ENCODE measurements around the gene TMEM169. TPM values are rescaled to one million over a fixed set of nuclear protein-coding genes. Genes with fewer than 3 reads are reported as not detected.

The TMEM169 gene
- total and polyA plus RNA-seq, 2 of the 13 experiments (the other 11 are each of a cell fraction or from before 2014, with no cell fraction given), result 1.5 to 4.5 TPM

- no peak for TF ChIP-seq MEIS1 (CRISPR knock-in tag; IDR thresholded peaks at IDR 0.05; ENCODE audit: borderline replicate concordance)
Observed at GRCh38 chr2:216090369-216090786, 8.7 kb downstream of the TMEM169 start (continued).

GRCh38 chr2:216092646-216093045 lies 10.9 kb downstream of the TMEM169 start:
- TF ChIP-seq ZNF841 (CRISPR knock-in tag; IDR thresholded peaks at IDR 0.05; ENCODE audit: borderline replicate concordance), result no peak
- TF ChIP-seq KLF9 (CRISPR knock-in tag; IDR thresholded peaks at IDR 0.05; ENCODE audit: low read depth), result no peak
- TF ChIP-seq CREB1 (IDR thresholded peaks at IDR 0.05), result no peak
- peak; percentile 11; the same call in 1 of the 2 replicates for TF ChIP-seq CREB1 (CRISPR knock-in tag; IDR thresholded peaks at IDR 0.05)
- no peaks in the 10 kb centered on the region for H3K79me2 ChIP-seq (ENCODE audit: insufficient read depth, low read length)
- peaks cover 6% of the 10 kb centered on the region for H3K4me1 ChIP-seq (ENCODE audit: insufficient read depth, low read length)
- H3K27me3 ChIP-seq (ENCODE audit: control insufficient read depth in 1 of 2, insufficient read depth in 2 of 2, low read length in 2 of 2), result no peaks in the 10 kb centered on the region
- ATAC-seq, result peak; percentile 36; the same call in 1 of the 3 replicates
- H3K4me2 ChIP-seq (ENCODE audit: low read depth, low read length), result no peak overlapping the region
- intact Hi-C loops (cut with micrococcal nuclease; ENCODE audit: unreplicated experiment) (no loop called here), in situ Hi-C loops (cut with HindIII; ENCODE audit: extremely low pct_ligation_motif_present, low pct_unique_long_range_greater_than_20kb) (no loop called here)
- H3K27ac ChIP-seq (ENCODE audit: extremely low read length, insufficient read depth, low read length), result no peak overlapping the region
- H3K36me3 ChIP-seq (replicated peaks in 1 of 2; ENCODE audit: control insufficient read depth in 1 of 2, insufficient read depth in 2 of 2, low read length in 2 of 2), result no peaks in the 10 kb centered on the region; a peak in 2 of 5 replicates
- no peak overlapping the region for H3K9ac ChIP-seq (ENCODE audit: insufficient read depth, low read depth, low read length)
- no peak overlapping the region for H3K4me3 ChIP-seq (replicated peaks in 1 of 3; ENCODE audit: insufficient read depth in 1 of 3, low read depth in 2 of 3, low read length in 3 of 3)
- FAIRE-seq, result no peak
- H3K9me3 ChIP-seq (ENCODE audit: low read length), result no peaks in the 10 kb centered on the region
- ChIA-PET POLR2A (interaction anchor here (1.5 to 2.7 kb wide), 4 partner anchors 9 to 17 kb away, joined by 7 to 12 read pairs (median 10); partner anchors contain the start of genes PECR, TMEM169 and XRCC5), CTCF (ENCODE audit: low intra/inter-chr PET ratio, low total read pairs) (no interaction called here)
- no TSS peak for BruUV-seq (replicated peaks)
- no peak for DNase-seq (ENCODE audit: low spot score)
- no peak overlapping the region for H2AFZ ChIP-seq (ENCODE audit: low read length)
- WGBS (ENCODE audit: low lambda C conversion rate), result 22% methylated on average over 2 of the region's 2 CpGs
- no peaks in the 10 kb centered on the region for H4K20me1 ChIP-seq (ENCODE audit: insufficient read depth, low read length)

GRCh38 chr2:216094701-216095100 lies 13.0 kb downstream of the TMEM169 start:
- DNase-seq (ENCODE audit: low spot score) (no peak), ATAC-seq (no peak), FAIRE-seq (no peak)
- Histone ChIP-seq H3K4me3 (replicated peaks in 1 of 3; ENCODE audit: insufficient read depth in 1 of 3, low read depth in 2 of 3, low read length in 3 of 3) (no peak overlapping the region), H3K27ac (ENCODE audit: extremely low read length, insufficient read depth, low read length) (no peak overlapping the region), H2AFZ (ENCODE audit: low read length) (no peak overlapping the region), H3K36me3 (replicated peaks in 1 of 2; ENCODE audit: control insufficient read depth in 1 of 2, insufficient read depth in 2 of 2, low read length in 2 of 2) (no peaks in the 10 kb centered on the region; a peak in 1 of 5 replicates), H3K4me2 (ENCODE audit: low read depth, low read length) (no peak overlapping the region), H3K4me1 (ENCODE audit: insufficient read depth, low read length) (peaks cover 18% of the 10 kb centered on the region), H4K20me1 (ENCODE audit: insufficient read depth, low read length) (no peaks in the 10 kb centered on the region), H3K9me3 (ENCODE audit: low read length) (no peaks in the 10 kb centered on the region), H3K27me3 (ENCODE audit: control insufficient read depth in 1 of 2, insufficient read depth in 2 of 2, low read length in 2 of 2) (no peaks in the 10 kb centered on the region), H3K79me2 (ENCODE audit: insufficient read depth, low read length) (no peaks in the 10 kb centered on the region), H3K9ac (ENCODE audit: insufficient read depth, low read depth, low read length) (no peak overlapping the region)
- intact Hi-C loops (cut with micrococcal nuclease; ENCODE audit: unreplicated experiment) (no loop called here), in situ Hi-C loops (cut with HindIII; ENCODE audit: extremely low pct_ligation_motif_present, low pct_unique_long_range_greater_than_20kb) (no loop called here)
- 93% methylated on average over 3 of the region's 3 CpGs for WGBS (ENCODE audit: low lambda C conversion rate)
- ChIA-PET POLR2A (interaction anchor here (1.2 kb wide), 1 partner anchor 14 kb away, joined by 3 read pairs; no protein-coding TSS in a partner anchor), CTCF (ENCODE audit: low intra/inter-chr PET ratio, low total read pairs) (no interaction called here)
- no TSS peak for BruUV-seq (replicated peaks)
- TF ChIP-seq HNRNPH1 (optimal IDR thresholded peaks at IDR 0.05; ENCODE audit: low read depth, low read length) (no peak), BRCA1 (CRISPR knock-in tag; IDR thresholded peaks at IDR 0.05) (no peak), HOXD1 (CRISPR knock-in tag; IDR thresholded peaks at IDR 0.05) (no peak), ZNF317 (CRISPR knock-in tag; IDR thresholded peaks at IDR 0.05) (no peak), ZSCAN22 (CRISPR knock-in tag; IDR thresholded peaks at IDR 0.05) (no peak)
